ENCODE measurements around the gene PNMT.

- no peak for TF ChIP-seq POLR2AphosphoS5 (IDR thresholded peaks at IDR 0.05)
- TF ChIP-seq POLR2A (IDR thresholded peaks at IDR 0.05): no peak
Measured at GRCh38 chr17:39663340-39663687, 4.9 kb upstream of the PNMT start.

Measured in spleen (tissue), 3 donors.